HG03108 (cell line): ENCODE measurements around the gene OR10H1.
"Not testable (repeated sequence)": the region's sequence is repeated elsewhere in the genome, so short reads cannot be mapped to it uniquely, and the experiment has no call there.

Experiments used
- ATAC-seq: cut with Tn5 transposase; IDR thresholded peaks from one replicate; pipeline ENCODE4 v1.9.1; 2021; ENCODE audit warnings: moderate library complexity; ENCODE audit not compliant: unreplicated experiment

Gene OR10H1

DNA sequence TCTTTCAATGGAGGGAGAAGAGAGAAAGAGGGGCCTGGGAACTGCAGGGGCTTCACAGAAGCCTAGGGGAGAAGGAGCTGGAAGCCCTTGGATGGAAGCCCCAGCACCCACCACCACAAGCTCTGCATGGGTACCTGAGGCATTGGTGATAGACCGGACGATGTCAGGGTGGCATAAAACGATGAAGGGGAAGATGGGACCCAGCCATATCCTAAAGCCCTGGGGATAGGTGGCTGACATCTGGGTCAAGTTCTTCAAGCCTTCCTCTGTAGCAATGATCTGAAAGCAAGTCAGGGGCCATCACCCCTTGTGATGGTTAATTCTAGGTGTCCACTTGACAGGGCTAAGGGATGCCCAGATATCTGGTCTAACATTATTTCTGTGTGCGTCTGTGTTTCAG lies 39.2 kb downstream of the OR10H1 start:
- ATAC-seq = no peak

DNA sequence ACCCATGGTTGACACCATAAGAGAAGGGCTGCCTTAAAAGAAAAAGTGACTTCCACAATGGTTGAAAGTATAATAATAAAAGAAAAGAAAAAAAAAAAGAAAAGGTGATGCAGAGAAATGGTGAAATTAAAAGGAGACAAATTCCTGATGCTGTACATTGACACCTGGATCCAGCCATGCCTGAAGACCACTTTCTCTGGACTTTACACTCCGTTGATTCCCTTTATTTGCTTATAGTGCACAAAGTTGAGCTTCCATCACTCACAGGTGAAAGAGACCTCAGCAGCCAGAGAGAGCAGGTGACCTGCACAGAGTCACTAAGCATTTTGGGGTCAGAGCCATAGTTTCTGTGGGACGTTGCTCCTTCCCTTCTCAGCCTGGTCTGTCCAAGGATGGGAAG lies 40.2 kb downstream of the OR10H1 start:
- ATAC-seq = no peak

DNA sequence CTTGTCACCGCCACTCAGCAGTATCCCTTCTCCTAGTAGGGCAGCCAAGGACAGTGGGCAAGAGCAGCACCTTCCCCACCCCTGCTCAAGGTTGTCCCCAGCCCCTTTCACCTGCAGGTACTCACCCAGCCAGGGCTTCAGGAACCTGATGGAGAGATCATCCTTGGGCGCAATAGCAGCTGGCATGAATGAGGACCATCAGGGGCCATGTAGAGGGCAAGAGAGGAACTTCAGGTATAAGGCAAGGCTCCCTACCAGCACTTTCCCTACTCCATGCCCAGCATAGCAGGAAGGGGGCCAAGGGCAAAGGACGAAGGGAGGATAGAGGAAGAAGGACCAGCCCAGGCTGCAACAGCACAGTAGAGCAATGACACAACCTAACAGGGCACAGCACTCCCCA lies 41.3 kb downstream of the OR10H1 start:
- not testable (repeated sequence) for ATAC-seq

DNA sequence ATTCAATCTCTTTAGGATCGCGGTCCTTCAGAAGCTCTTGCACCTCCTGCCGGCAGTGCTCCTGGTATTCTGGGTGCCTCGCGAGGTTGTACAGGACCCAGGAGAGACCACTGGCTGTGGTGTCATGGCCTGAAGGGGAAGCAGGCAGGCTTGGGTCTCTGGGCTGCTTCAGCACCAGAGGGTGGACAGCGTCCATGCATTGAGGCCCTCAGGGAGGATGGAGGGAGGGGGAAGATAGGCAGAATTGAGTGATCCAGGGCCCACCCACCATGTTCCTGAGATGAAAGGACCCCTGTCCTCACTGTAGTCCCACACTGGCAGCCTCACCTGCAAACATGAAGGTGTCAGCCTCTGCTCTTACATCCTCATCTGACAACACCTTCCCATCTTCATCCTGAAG lies 45.9 kb downstream of the OR10H1 start:
- ATAC-seq = no peak

DNA sequence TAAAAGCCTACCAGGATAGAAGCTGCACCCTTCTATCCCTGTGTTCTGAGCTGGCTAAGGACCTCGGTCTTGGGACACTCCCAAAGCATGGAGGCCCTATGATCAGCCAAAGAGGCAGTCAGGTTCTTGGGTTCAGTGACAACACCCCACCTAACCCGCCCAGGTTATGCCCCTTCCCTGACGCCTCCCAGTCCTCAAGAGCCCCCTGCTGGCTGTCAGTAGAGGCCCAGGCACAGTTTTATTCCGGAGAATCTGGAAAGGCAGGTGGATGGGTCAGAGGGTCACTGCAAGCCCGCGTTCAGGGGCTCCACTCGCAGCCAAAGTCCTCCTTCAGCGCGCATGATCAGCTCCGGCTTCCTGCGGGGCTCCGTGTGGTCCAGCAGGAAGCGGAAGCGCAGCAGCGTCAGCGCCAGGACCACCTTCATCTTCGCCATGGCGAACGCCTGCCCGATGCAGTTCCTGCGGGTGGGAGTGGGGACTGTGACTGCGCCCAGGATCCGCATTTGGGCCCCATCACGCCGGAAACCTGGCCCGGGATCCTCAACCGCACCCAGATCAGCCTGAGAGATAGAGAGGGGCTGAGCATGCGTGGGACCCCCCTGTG lies 55.4 kb downstream of the OR10H1 start:
- ATAC-seq = no peak

DNA sequence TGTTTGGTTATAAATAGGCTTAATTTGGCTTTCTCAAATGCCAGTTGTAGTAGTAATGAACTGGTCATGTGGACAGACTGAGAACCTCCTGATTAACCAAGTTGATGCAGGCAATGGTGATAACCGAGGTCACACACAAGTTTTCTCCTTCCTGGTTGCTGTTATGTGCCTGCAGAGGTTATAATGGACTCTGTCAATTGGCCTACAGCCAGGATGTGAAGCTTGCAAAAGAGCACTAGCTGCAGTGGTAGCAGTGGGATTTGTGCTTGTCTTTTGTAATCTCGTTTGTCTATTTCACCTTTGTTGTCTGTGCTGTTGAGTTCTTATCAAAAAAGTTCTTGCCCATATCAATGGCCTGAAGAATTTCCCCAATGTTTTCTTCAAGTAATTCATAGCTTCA lies 57.1 kb downstream of the OR10H1 start:
- no peak for ATAC-seq
